ENCODE data around the gene IFITM5.
"Not testable (repeated sequence)": the region's sequence is repeated elsewhere in the genome, so short reads cannot be mapped to it uniquely, and the experiment has no call there.

The IFITM5 gene

DNA sequence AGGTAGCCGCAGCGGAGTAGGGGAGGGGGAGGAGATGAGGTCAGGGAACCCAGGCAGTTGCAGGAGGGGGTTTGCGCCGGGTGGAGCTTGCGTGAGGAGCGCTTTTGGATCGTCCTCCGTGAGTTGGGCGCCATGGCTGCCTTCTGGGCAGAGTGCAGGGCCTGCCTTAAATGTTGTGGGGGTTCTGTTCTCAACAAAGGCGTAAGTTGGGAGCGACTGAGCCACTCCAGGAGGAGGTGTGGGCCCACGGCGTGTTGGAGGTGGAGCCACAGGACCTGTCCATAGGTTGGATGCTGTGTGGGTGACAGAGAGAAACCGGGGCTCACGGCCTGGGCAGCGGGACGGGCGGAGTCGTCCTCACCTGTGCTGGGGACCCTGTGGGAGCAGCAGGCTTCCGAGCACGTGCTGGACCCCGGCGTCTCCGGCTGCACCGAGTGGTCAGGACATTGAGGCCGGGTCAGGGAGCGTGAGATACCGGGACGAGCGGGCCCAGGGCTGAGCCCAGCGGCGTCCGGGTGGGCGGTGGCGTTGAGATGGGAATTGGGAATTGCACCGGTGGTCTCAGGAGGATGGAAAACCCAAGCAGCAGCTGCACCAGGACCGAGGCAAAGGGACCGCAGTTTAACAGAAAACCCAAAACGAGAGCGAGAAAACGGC is 11.4 kb downstream of the IFITM5 start:
- no peak overlapping the region for H3K23ac ChIP-seq (ENCODE audit: low read length)
- H3K79me2 ChIP-seq (ENCODE audit: control insufficient read depth, insufficient read depth, low read length): no peaks in the 10 kb centered on the region
- no peak overlapping the region for H2BK5ac ChIP-seq (ENCODE audit: low read length)
- DNase-seq: no peak
- peak overlapping the region; percentile 71 for H3K4me2 ChIP-seq (ENCODE audit: low read length)
- H2BK120ac ChIP-seq (ENCODE audit: low read depth, low read length): no peak overlapping the region
- no peak overlapping the region for H4K8ac ChIP-seq (ENCODE audit: low read depth, low read length)
- H4K5ac ChIP-seq (ENCODE audit: low read length): no peak overlapping the region
- H3K36me3 ChIP-seq (ENCODE audit: control insufficient read depth, insufficient read depth, low read length): no peaks in the 10 kb centered on the region
- H3K9ac ChIP-seq (ENCODE audit: low read length): peak overlapping the region; percentile 75
- H3K27me3 ChIP-seq (ENCODE audit: insufficient read depth, low read length, poor library complexity): no peaks in the 10 kb centered on the region
- no peak overlapping the region for H2BK15ac ChIP-seq (replicated peaks; ENCODE audit: low read depth)
- no peak overlapping the region for H3K27ac ChIP-seq (ENCODE audit: low read depth, low read length)
- H3K4me3 ChIP-seq (ENCODE audit: low read length): peak overlapping the region; percentile 36
- no peak overlapping the region for H2AK5ac ChIP-seq (ENCODE audit: low read length)
- peaks cover 1% of the 10 kb centered on the region for H3K79me1 ChIP-seq (ENCODE audit: low read length)
- H3K4me1 ChIP-seq (ENCODE audit: control insufficient read depth, low read depth, low read length): peaks cover 12% of the 10 kb centered on the region
- no CpG with 5 or more reads among the region's 41 CpGs for WGBS (ENCODE audit: extremely low coverage, insufficient coverage, low lambda C conversion rate)
- peak overlapping the region; percentile 88 for H3K56ac ChIP-seq (ENCODE audit: low read length)
- H3K4ac ChIP-seq (ENCODE audit: low read depth, low read length): no peak overlapping the region
- H3K18ac ChIP-seq (ENCODE audit: low read length): peak overlapping the region; percentile 52

DNA sequence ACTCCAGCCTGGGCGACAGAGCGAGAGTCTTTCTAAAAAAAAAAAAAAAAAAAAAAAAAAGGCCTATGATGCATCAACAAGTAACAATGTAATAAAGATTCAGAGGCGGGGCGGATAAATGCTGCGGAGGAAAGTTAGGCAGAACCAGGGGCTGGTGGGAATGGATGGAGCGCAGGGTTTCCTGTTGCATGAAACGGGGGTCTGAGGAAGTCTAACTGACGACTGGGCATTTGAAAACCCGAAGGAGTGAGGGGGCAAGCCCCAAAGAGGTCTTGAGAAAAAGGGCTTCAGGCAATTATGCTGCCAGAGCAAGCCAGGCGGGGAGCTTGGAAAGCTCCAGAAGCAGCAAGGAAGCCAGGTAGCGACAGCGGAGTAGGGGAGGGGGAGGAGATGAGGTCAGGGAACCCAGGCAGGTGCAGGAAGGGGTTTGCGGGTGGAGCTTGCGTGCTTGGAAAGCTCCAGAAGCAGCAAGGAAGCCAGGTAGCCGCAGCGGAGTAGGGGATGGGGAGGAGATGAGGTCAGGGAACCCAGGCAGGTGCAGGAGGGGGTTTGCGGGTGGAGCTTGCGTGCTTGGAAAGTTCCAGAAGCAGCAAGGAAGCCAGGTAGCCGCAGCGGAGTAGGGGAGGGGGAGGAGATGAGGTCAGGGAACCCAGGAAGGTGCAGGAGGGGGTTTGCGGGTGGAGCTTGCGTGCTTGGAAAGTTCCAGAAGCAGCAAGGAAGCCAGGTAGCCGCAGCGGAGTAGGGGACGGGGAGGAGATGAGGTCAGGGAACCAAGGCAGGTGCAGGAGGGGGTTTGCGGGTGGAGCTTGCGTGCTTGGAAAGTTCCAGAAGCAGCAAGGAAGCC is 12.1 kb downstream of the IFITM5 start:
- not testable (repeated sequence) for H3K23ac ChIP-seq (ENCODE audit: low read length); H3K79me2 ChIP-seq (ENCODE audit: control insufficient read depth, insufficient read depth, low read length); H3K79me1 ChIP-seq (ENCODE audit: low read length); H2BK5ac ChIP-seq (ENCODE audit: low read length); H3K27ac ChIP-seq (ENCODE audit: low read depth, low read length); H4K5ac ChIP-seq (ENCODE audit: low read length); H2BK15ac ChIP-seq (replicated peaks; ENCODE audit: low read depth); H3K27me3 ChIP-seq (ENCODE audit: insufficient read depth, low read length, poor library complexity); H2BK120ac ChIP-seq (ENCODE audit: low read depth, low read length); H3K4me3 ChIP-seq (ENCODE audit: low read length); H3K4me2 ChIP-seq (ENCODE audit: low read length); H3K18ac ChIP-seq (ENCODE audit: low read length); H3K36me3 ChIP-seq (ENCODE audit: control insufficient read depth, insufficient read depth, low read length); H3K9ac ChIP-seq (ENCODE audit: low read length); H4K8ac ChIP-seq (ENCODE audit: low read depth, low read length); H3K4ac ChIP-seq (ENCODE audit: low read depth, low read length); H2AK5ac ChIP-seq (ENCODE audit: low read length); DNase-seq
- H3K4me1 ChIP-seq (ENCODE audit: control insufficient read depth, low read depth, low read length): peaks cover 12% of the 10 kb centered on the region
- no CpG with 5 or more reads among the region's 27 CpGs for WGBS (ENCODE audit: extremely low coverage, insufficient coverage, low lambda C conversion rate)
- peak overlapping the region; percentile 88 for H3K56ac ChIP-seq (ENCODE audit: low read length)

DNA sequence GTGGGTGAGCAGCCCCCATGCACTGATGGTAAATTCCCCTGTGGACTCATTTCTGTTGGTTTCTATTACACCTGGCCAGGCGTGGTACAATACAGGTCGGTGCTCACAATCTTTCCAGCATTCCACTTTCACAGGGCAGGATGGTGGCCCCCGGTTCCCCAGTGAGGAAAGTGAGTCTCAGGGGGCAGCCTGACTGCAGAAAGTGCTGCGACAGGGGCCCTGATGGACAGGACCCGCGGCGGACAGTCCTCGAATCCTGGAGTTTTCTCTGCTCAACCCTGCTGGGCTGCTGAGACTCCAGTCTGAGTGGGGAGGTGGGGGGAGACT is 13.5 kb downstream of the IFITM5 start:
- H3K27ac ChIP-seq (ENCODE audit: low read depth, low read length): no peak overlapping the region
- WGBS (ENCODE audit: extremely low coverage, insufficient coverage, low lambda C conversion rate): no CpG with 5 or more reads among the region's 8 CpGs
- H2AK5ac ChIP-seq (ENCODE audit: low read length): no peak overlapping the region
- H3K79me1 ChIP-seq (ENCODE audit: low read length): peaks cover 1% of the 10 kb centered on the region
- no peak overlapping the region for H2BK120ac ChIP-seq (ENCODE audit: low read depth, low read length)
- H3K4me1 ChIP-seq (ENCODE audit: control insufficient read depth, low read depth, low read length): peaks cover 8% of the 10 kb centered on the region
- H3K18ac ChIP-seq (ENCODE audit: low read length): no peak overlapping the region
- no peak overlapping the region for H3K9ac ChIP-seq (ENCODE audit: low read length)
- no peak overlapping the region for H3K4me2 ChIP-seq (ENCODE audit: low read length)
- no peak overlapping the region for H3K23ac ChIP-seq (ENCODE audit: low read length)
- H2BK15ac ChIP-seq (replicated peaks; ENCODE audit: low read depth): no peak overlapping the region
- no peaks in the 10 kb centered on the region for H3K27me3 ChIP-seq (ENCODE audit: insufficient read depth, low read length, poor library complexity)
- H3K4ac ChIP-seq (ENCODE audit: low read depth, low read length): no peak overlapping the region
- no peak overlapping the region for H3K4me3 ChIP-seq (ENCODE audit: low read length)
- no peak overlapping the region for H4K8ac ChIP-seq (ENCODE audit: low read depth, low read length)
- no peaks in the 10 kb centered on the region for H3K79me2 ChIP-seq (ENCODE audit: control insufficient read depth, insufficient read depth, low read length)
- H3K36me3 ChIP-seq (ENCODE audit: control insufficient read depth, insufficient read depth, low read length): no peaks in the 10 kb centered on the region
- H3K56ac ChIP-seq (ENCODE audit: low read length): no peak overlapping the region
- DNase-seq: no peak
- no peak overlapping the region for H4K5ac ChIP-seq (ENCODE audit: low read length)
- H2BK5ac ChIP-seq (ENCODE audit: low read length): no peak overlapping the region

DNA sequence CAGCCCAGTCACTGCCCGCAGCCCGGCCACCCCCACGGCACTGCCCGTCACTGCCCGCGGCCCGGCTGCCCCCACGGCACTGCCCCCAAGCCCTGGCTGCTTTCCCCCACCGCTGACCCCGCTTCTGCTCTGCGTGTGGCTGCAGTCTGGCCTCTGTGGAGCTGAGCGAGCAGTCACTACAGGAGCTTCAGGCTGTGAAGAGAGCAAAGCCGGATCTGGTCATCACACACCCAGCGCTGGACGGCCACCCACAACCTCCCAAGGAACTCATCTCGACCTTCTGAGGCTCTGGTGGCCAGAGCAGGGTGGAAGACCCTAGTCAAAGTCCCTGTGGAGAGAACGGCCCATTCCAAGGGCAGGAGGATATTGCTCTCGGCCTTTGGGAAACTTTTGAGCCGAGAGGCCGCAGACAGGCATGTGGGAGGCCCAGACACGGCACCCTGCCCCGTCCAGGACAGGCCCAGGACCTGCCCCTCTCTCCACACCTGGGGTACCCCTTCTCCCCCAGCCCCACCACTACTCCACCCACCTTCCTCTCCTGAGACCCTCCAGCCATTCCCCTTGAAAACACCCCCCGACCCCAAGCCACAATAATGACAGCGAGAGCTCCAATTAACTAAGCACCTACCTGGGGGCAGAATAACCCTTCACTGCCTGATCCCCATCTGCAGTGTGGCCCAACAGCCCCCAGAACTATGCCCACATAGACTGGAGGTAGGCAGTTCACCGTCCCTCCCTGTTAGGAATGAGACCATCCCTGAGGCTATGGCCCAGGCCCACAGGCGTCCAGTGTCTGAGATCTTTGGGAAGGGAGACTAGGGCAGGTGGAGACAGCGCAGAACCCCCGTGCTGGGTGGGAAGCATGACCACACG is 14.1 kb downstream of the IFITM5 start:
- no peak overlapping the region for H3K4me3 ChIP-seq (ENCODE audit: low read length)

DNA sequence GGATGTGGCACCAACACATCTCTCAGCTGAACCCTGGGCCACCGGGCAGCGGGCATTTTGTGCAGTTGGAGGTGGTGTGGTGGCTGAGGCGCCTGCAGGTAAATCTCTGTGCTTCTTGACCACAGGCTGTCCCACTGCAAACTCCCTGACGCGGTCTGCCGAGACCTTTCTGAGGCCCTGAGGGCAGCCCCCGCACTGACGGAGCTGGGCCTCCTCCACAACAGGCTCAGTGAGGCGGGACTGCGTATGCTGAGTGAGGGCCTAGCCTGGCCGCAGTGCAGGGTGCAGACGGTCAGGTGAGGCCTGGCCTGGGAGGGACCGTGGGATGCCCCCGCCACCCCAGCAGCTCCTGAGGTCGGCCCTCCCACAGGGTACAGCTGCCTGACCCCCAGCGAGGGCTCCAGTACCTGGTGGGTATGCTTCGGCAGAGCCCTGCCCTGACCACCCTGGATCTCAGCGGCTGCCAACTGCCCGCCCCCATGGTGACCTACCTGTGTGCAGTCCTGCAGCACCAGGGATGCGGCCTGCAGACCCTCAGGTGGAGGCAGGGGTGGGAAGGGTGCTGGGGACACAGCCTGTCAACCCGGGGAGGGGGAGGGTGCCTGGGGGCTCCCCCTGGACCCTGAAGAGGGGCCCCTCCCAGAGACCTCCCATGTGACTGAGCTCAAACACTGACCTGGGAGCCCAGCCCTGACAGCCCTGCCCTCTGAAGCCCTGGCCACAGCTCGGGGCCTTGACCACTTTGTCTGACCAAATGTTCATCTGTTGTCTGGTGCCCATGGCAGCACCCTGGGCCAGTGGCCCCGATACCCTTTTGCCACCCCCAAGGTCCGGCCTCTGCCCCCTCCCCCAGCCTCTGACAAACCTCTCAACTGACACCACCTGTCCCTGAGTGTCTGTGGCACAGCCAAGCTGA is 15.0 kb downstream of the IFITM5 start:
- Histone ChIP-seq H3K18ac (ENCODE audit: low read length) (no peak overlapping the region), H3K23ac (ENCODE audit: low read length) (no peak overlapping the region), H3K4me2 (ENCODE audit: low read length) (no peak overlapping the region), H3K79me2 (ENCODE audit: control insufficient read depth, insufficient read depth, low read length) (no peaks in the 10 kb centered on the region), H3K4me3 (ENCODE audit: low read length) (no peak overlapping the region), H3K36me3 (ENCODE audit: control insufficient read depth, insufficient read depth, low read length) (no peaks in the 10 kb centered on the region), H4K8ac (ENCODE audit: low read depth, low read length) (no peak overlapping the region), H3K9ac (ENCODE audit: low read length) (no peak overlapping the region), H2BK5ac (ENCODE audit: low read length) (no peak overlapping the region), H3K79me1 (ENCODE audit: low read length) (no peaks in the 10 kb centered on the region), H3K27me3 (ENCODE audit: insufficient read depth, low read length, poor library complexity) (no peaks in the 10 kb centered on the region), H2BK15ac (replicated peaks; ENCODE audit: low read depth) (no peak overlapping the region), H4K5ac (ENCODE audit: low read length) (no peak overlapping the region), H3K27ac (ENCODE audit: low read depth, low read length) (no peak overlapping the region), H3K4ac (ENCODE audit: low read depth, low read length) (no peak overlapping the region), H2AK5ac (ENCODE audit: low read length) (no peak overlapping the region), H3K56ac (ENCODE audit: low read length) (peak overlapping the region; percentile 31), H3K4me1 (ENCODE audit: control insufficient read depth, low read depth, low read length) (peaks cover 2% of the 10 kb centered on the region), H2BK120ac (ENCODE audit: low read depth, low read length) (no peak overlapping the region)
- WGBS (ENCODE audit: extremely low coverage, insufficient coverage, low lambda C conversion rate): no CpG with 5 or more reads among the region's 24 CpGs
- DNase-seq: no peak

More for the DNA sequence above, 14.1 kb downstream of the IFITM5 start:
- Histone ChIP-seq H3K79me1 (ENCODE audit: low read length) (no peaks in the 10 kb centered on the region), H4K8ac (ENCODE audit: low read depth, low read length) (no peak overlapping the region), H3K79me2 (ENCODE audit: control insufficient read depth, insufficient read depth, low read length) (no peaks in the 10 kb centered on the region), H3K27me3 (ENCODE audit: insufficient read depth, low read length, poor library complexity) (no peaks in the 10 kb centered on the region), H3K18ac (ENCODE audit: low read length) (no peak overlapping the region), H3K36me3 (ENCODE audit: control insufficient read depth, insufficient read depth, low read length) (no peaks in the 10 kb centered on the region), H3K4me2 (ENCODE audit: low read length) (no peak overlapping the region), H2AK5ac (ENCODE audit: low read length) (no peak overlapping the region), H2BK15ac (replicated peaks; ENCODE audit: low read depth) (no peak overlapping the region), H3K23ac (ENCODE audit: low read length) (no peak overlapping the region), H3K56ac (ENCODE audit: low read length) (no peak overlapping the region), H3K4ac (ENCODE audit: low read depth, low read length) (no peak overlapping the region), H4K5ac (ENCODE audit: low read length) (no peak overlapping the region), H2BK5ac (ENCODE audit: low read length) (no peak overlapping the region), H3K27ac (ENCODE audit: low read depth, low read length) (no peak overlapping the region), H2BK120ac (ENCODE audit: low read depth, low read length) (no peak overlapping the region), H3K9ac (ENCODE audit: low read length) (no peak overlapping the region), H3K4me1 (ENCODE audit: control insufficient read depth, low read depth, low read length) (peaks cover 4% of the 10 kb centered on the region)
- no peak for DNase-seq
- no CpG with 5 or more reads among the region's 29 CpGs for WGBS (ENCODE audit: extremely low coverage, insufficient coverage, low lambda C conversion rate)
